NCI-H2196 (cell line): ENCODE data around the gene CRISP1.
"Not testable (repeated sequence)": the region's sequence is repeated elsewhere in the genome, so short reads cannot be mapped to it uniquely, and the experiment has no call there.

ENCODE experiments used
- DNase-seq: peaks from one replicate; lab custom pipeline; 2025; ENCODE audit not compliant: unreplicated experiment; lab: John Stamatoyannopoulos, UW

Gene CRISP1

DNA sequence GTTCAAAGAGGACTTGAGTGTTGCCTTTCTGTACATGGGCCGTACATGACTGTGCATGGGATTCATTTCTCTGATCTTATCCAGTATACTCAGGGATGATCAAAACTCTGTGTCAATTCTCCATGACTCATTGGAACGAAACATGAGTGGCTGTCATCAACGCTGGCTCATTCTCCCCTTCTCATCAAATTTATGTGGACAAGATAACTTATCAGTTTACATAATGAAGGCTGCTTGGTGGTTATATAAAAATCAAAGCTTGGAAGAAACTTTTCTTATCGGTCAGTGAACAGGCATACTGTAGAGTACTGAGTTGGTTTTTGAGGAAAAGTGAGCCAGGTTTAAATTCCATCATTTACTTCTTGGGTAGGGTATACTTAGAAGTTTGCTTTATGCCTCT lies 24.9 kb downstream of the CRISP1 start:
- no peak for DNase-seq

DNA sequence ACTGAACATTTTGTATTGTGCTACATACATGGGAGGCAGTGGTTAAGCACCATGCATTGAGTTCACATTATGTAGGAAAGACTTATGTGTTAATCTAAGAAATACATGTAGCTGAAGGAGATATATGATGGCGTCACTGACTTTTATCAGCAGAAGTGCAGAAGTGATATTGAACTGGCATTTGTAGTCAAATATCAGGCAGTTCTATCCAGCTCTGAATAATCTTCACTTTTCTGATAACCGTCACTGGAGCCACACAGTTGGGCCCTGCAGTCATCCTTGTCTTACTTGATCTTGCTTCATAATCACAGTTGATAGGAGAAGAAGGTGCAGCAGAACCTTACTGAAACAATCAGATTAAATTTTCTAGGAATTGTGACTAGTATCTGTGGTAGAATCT lies 26.4 kb downstream of the CRISP1 start:
- no peak for DNase-seq

DNA sequence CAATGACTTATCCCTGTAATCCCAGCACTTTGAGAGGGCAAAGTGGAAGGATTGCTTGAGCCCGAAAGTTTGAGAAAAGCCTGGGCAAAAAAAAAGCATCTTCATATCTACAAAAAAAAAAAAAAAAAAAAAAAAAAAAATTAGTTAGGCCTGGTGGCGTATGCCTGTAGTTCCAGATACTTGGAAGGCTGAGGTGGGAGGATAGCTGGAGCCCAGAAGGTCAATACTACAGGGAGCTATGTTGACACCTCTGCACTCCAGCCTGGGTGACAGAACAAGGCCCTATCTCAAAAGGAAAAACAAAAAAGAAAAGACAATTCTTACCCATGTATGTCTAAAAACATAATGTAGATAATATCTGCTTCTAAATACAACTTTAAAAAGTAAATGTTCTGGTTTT lies 27.2 kb downstream of the CRISP1 start:
- no peak for DNase-seq

DNA sequence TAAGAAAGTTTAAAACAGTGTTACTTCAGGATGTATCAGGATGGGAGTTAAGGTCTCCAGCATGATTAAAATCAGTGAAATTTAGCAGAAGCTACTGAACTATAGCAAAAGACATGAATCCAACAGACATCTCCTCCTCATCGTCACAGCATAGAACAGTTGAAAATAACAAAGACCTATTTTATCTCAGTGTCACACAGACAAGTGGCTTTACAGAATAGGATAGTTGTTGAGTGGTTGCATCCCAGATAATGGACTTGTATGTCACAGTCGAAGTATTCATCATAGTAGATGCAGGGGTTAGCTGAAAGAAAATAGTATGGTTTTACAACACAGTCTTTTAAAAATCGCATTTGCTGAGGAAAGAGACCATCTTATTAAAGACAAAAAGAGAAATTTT lies 31.2 kb downstream of the CRISP1 start:
- no peak for DNase-seq

DNA sequence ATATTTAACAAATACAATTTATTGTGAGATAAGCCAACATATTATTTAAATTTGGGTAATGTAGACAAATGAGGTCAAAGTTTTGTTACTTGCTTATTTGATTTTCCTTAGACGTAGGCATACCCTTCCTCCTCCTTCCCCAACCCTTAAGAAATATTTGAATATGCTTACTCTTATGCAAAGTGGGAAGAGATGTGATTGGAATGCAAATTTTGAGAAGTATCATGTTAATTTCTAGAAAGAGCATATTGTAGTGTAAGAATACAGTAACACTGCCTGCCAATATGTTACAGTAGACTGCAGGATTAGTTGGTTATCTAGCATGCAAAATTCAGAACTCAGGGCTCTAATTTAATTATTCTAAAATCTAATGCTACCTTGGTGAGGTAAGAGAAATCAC lies 32.9 kb downstream of the CRISP1 start:
- no peak for DNase-seq

DNA sequence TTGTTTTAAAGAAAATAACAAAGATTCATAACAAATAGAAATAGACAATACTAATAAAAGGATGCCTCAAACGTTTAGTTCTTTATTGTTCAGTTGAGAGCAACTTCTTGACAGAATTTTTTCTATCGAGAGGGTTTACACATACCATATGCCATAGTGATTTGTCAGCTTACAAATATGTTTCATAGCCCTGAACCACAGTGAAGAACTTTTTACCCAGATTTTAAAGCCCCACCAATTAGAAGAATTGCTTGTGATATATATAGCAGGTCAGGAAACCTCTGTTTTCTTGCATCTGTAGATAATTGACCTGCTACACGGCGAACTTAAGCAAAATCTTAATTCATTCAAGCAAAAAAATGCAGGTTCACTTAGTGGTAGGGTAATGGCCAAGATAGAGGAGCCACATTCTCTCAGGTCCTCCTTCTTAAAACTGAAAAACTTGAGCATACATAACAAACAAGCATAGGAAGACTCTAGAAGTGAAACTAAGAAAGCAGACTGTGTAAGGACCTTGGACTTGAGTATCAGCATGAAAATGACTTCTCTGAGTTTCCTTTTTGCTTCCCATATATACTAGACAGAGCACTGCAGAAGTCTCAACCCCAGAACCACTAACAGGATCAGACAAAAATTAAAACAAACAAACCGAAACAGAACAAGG lies 39.5 kb downstream of the CRISP1 start:
- DNase-seq, result no peak

DNA sequence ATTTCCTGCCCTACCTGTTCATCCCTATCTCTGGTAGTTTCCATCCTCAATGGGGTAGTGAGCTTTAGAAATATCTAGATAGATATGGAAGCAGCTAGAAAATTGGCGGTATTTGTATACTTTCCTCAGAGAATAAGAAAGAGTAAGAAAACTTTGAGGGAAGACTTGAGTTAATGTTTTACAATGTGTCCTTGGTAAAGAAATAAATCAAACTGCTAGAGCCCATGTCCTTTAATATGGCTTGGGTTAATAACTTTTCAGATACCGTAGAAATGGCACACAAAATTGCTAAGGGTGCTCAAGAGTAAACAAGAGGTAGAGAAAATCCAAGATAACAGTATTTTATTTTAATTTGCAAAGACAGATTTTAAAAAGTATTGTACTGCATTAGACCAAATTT lies 51.2 kb downstream of the CRISP1 start:
- DNase-seq, result no peak

DNA sequence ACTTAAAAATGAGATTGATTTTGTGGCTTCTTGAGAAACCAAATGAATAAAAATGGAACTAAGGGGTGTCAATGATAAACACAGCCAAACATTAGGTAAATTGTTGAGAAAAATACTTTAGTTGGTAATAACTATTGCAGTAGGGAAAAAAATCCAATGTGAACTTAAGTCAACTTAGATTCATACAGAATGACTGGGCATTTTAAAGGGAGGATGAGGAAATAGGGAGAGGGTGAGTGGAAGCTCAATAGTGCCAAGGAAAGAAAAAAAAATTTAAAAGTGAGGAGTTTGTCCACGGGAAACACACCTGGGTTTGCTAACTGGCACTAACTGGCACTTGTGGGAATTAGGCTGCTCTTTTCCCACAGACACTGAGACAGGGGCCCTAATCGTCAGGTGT lies 53.1 kb downstream of the CRISP1 start:
- DNase-seq, result no peak

DNA sequence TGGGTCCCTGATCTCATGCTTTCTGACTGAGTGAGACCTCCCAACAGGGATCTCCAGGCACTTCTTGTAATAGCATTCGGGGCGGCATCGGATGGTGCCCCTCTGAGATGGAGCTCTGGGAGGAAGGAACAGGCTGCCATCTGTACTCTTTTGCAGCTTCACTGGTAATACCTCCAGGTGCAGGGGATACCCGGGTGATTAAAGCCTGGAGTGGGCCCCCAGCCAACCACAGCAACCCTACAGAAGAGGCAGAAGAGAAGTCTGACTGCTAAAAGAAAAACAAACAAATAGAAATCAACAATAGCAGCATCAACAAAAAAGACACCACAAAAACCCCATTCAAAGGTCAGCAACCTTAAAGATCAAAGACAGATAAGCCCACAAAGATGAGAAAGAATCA lies 60.2 kb downstream of the CRISP1 start:
- DNase-seq, result no peak

DNA sequence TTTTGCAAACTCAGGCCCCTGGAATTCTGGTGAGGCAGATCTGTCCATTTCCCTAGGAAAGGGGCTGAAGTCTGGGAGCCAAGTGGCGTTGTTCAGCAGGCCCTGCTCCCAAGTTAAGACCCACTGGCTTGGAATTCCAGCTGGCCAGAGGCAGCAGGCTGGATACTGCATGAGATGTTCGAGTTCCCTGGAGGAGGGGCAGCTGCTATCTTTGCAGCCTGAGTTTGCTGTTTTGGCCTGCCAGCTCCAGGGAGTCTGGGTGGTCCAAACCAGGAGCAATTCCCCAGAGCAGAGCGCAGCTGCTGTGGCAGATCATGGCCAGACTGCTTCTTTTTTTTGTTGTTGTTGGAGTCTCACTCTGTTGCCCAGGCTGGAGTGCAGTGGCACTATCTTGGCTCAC lies 61.1 kb downstream of the CRISP1 start:
- DNase-seq, result no peak

DNA sequence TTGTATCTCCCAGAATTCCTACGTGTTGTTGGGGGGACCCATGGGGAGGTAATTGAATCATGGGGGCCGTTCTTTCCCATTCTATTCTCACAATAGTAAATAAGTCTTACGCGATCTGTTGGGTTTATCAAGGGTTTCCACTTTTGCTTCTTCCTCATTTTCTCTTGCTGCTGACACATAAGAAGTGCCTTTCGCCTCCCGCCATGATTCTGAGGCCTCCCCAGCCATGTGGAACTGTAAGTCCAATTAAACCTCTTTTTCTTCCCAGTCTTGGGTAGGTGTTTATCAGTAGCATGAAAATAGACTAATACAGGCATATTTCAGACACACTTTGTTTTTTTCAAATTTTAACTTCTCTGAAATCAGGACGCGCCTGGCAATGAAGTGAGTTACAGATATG lies 64.8 kb downstream of the CRISP1 start:
- no peak for DNase-seq

DNA sequence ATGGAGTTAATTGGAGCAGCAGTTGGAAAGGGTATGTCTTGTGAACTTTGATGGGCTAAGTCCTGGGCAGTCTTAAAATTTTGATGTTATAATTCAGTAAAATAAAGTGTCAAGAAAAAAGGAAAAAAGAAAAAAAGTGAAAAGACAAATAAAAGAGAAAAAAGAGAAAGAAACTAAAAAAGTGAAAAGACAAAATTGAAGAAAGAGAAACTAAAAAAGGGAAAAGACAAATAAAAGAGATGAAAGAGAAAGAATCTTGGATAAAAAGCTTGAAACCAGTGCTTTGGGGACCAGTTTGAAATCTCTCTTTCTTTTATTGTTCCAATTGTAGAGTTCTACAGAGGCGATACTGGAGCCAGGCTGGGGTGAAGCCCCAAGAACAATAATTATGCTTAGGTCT lies 67.2 kb downstream of the CRISP1 start:
- no peak for DNase-seq

DNA sequence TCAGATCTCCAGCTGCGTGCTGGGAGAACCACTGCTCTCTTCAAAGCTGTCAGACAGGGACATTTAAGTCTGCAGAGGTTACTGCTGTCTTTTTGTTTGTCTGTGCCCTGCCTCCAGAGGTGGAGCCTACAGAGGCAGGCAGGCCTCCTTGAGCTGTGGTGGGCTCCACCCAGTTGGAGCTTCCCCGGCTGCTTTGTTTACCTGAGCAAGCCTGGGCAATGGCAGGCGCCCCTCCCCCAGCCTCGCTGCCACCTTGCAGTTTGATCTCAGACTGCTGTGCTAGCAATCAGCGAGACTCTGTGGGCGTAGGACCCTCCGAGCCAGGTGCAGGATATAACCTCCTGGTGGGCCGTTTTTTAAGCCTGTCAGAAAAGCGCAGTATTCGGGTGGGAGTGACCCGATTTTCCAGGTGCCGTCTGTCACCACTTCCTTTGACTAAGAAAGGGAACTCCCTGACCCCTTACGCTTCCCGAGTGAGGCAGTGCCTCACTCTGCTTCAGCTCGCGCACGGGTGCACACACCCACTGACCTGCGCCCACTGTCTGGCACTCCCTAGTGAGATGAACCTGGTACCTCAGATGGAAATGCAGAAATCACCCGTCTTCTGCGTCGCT lies 69.4 kb downstream of the CRISP1 start:
- DNase-seq, result not testable (repeated sequence)

DNA sequence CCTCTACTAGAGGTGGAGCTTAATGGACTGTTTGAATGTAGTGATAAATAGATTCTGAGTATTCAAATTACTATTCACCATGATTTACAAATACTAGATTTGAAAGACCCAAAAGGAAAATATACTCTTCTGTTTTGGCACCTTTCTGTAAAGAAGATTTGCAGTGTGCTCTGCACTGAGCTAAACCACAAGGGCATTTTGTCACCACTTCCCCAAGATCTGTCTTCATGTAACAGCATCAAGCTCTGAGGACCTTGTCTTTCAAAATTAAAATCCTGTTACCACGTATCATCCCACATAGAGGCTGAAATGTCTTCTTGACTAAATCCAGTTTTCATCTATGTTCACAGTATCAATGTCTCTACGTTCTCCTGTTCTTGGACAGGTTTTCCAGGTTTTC lies 76.0 kb downstream of the CRISP1 start:
- no peak for DNase-seq

DNA sequence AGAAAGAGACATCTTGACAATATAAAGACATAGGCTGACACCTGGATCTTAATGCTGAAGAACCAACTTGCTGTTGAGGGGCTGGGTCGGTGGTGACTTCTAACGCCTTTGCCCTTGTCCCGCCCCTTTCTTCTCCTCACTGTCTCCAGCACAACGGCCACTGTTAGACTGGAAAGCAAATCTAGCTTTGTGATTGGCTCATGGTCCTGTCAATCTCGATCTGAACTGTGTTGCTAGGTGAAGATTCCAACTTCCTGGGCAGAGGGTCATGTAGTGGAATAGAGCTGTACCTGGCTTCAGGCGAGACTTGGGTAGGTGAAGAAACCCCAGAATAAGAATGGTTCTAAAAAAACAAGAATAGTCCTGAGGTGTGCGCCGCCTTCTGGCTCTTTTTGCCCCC lies 79.2 kb downstream of the CRISP1 start, which contains the start of gene PGK2:
PGK2 (minus strand) TSS at position 110 of the 400 bp plus-strand sequence; CDS start at position 12, 98 bp downstream.
- DNase-seq, result no peak

DNA sequence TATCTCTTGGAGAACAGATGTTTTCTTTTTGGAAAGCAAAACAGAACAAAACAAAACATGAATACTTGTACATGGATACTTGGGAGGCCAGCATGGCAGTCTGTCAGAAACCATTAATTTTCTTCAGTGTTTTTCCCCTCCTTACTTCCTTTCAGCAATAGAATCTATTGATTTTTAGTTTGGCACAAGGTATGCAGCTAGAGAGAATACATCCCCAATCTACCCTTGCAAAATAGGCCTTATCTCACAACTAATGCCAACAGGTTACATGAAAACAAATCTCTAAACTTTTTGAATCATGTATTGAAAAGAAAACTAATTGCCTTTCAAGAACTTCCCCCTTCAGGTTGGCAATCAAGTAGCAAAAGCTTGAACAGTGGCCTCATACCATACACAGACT lies 82.1 kb downstream of the CRISP1 start:
- DNase-seq, result no peak
